Measurements from ENCODE around the gene METTL13.

DNA sequence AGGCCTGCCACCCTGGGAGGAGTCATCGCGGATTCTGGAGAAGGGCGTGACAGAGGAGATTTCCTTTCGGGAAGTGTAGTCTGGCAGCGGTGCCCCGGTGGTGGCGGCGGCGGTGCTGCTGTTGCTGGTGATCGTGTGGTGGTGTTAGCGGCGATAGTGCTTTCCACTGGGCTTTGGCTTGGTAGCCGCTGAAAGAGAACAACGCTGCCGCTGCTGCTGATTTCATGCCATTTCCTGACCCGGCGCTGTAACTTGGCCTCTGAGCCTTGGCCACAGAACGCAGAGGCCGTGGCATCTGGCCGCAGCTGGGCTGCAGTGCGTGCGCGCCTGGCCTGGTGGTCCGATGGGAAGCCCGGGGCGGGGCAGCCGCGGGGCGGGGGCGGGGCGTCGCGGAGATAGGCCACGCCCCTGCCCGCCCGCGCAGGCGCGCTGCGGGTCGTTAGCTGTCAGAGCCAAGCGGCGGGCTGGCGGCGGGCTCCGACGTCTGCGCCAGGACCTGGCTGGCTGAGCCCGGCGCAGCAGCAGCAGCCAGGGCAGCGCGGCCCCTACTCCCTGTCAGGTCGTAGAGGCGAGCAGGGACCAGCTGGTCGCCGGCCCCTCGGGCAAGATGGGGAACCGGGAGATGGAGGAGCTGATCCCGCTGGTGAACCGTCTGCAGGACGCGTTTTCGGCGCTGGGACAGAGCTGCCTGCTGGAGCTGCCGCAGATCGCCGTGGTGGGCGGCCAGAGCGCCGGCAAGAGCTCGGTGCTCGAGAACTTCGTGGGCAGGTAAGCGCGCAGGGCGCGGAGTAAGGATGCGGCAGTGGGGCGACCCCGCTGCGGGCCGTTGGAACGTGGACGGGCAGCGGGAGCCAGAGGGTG lies 59.8 kb downstream of the METTL13 start, which contains the start of gene DNM3:
- TF ChIP-seq, protein P1, sequence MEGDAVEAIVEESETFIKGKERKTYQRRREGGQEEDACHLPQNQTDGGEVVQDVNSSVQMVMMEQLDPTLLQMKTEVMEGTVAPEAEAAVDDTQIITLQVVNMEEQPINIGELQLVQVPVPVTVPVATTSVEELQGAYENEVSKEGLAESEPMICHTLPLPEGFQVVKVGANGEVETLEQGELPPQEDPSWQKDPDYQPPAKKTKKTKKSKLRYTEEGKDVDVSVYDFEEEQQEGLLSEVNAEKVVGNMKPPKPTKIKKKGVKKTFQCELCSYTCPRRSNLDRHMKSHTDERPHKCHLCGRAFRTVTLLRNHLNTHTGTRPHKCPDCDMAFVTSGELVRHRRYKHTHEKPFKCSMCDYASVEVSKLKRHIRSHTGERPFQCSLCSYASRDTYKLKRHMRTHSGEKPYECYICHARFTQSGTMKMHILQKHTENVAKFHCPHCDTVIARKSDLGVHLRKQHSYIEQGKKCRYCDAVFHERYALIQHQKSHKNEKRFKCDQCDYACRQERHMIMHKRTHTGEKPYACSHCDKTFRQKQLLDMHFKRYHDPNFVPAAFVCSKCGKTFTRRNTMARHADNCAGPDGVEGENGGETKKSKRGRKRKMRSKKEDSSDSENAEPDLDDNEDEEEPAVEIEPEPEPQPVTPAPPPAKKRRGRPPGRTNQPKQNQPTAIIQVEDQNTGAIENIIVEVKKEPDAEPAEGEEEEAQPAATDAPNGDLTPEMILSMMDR (IDR thresholded peaks at IDR 0.05), result no peak
- TF ChIP-seq POLR2A (IDR thresholded peaks at IDR 0.05), result no peak

Measured in stomach (tissue), 4 donors.